ENCODE data around the gene KCTD18.
A peak's percentile ranks its signal among the peaks of the same experiment; 100 is the strongest.

KCTD18 gene

GRCh38 chr2:200490001-200490400, 19.9 kb downstream of the KCTD18 start:
- intact Hi-C loops (cut with DNase I), result no loop called here
- no peak for DNase-seq

- intact Hi-C loops (cut with DNase I), result no loop called here
- DNase-seq, result no peak
These were observed 21.7 kb downstream of the KCTD18 start for GRCh38 chr2:200488169-200488568.

GRCh38 chr2:200486529-200486928, 23.3 kb downstream of the KCTD18 start:
- DNase-seq, result no peak
- intact Hi-C loops (cut with DNase I), result no loop called here

GRCh38 chr2:200484934-200485333, 24.9 kb downstream of the KCTD18 start:
- no peak for DNase-seq
- intact Hi-C loops (cut with DNase I), result no loop called here

GRCh38 chr2:200483729-200484198, 26.1 kb downstream of the KCTD18 start:
- intact Hi-C loops (cut with DNase I), result no loop called here
- no peak for DNase-seq

GRCh38 chr2:200482194-200482593, 27.7 kb downstream of the KCTD18 start:
- no peak for DNase-seq
- intact Hi-C loops (cut with DNase I), result no loop called here

GRCh38 chr2:200479692-200480265, 30.1 kb downstream of the KCTD18 start:
- intact Hi-C loops (cut with DNase I), result no loop called here
- DNase-seq, result no peak

- peak in 7 of 10 donors; percentile 33 to 89 (median 58) for DNase-seq
- intact Hi-C loops (cut with DNase I), result no loop called here
These were observed 32.2 kb downstream of the KCTD18 start for GRCh38 chr2:200477667-200478131.

GRCh38 chr2:200476836-200477235, 33.0 kb downstream of the KCTD18 start:
- intact Hi-C loops (cut with DNase I), result no loop called here
- peak in 2 of 10 donors; percentile 60 to 87 for DNase-seq

GRCh38 chr2:200475795-200476194, 34.1 kb downstream of the KCTD18 start:
- no peak for DNase-seq
- intact Hi-C loops (cut with DNase I), result no loop called here

GRCh38 chr2:200472853-200473464, 36.9 kb downstream of the KCTD18 start:
- intact Hi-C loops (cut with DNase I), result no loop called here
- peak in 2 of 10 donors; percentile 59 to 67 for DNase-seq

GRCh38 chr2:200471928-200472645, 37.8 kb downstream of the KCTD18 start:
- intact Hi-C loops (cut with DNase I), result loop anchor here (2.0 kb wide), 1 partner anchor 165 kb away; the partner anchor contains the start of gene SPATS2L
- DNase-seq, result no peak

GRCh38 chr2:200471324-200471848, 38.5 kb downstream of the KCTD18 start:
- peak in 7 of 10 donors; percentile 32 to 88 (median 57) for DNase-seq
- intact Hi-C loops (cut with DNase I), result loop anchor here (2.0 kb wide), 1 partner anchor 165 kb away; the partner anchor contains the start of gene SPATS2L

GRCh38 chr2:200470230-200470629, 39.6 kb downstream of the KCTD18 start:
- intact Hi-C loops (cut with DNase I), result loop anchor here (2.0 kb wide), 1 partner anchor 163 kb away; the partner anchor contains the start of gene SPATS2L
- peak in 8 of 10 donors; percentile 36 to 92 (median 56) for DNase-seq

- peak in 7 of 10 donors; percentile 46 to 88 (median 60) for DNase-seq
- intact Hi-C loops (cut with DNase I), result loop anchor here (2.0 kb wide), 1 partner anchor 163 kb away; the partner anchor contains the start of gene SPATS2L
These were observed 40.1 kb downstream of the KCTD18 start for GRCh38 chr2:200469708-200470211.

- no peak for DNase-seq
- intact Hi-C loops (cut with DNase I), result no loop called here
These were observed 41.8 kb downstream of the KCTD18 start for GRCh38 chr2:200467806-200468681.

GRCh38 chr2:200466425-200467418, 43.1 kb downstream of the KCTD18 start:
- intact Hi-C loops (cut with DNase I), result no loop called here
- no peak for DNase-seq

- no peak for DNase-seq
- intact Hi-C loops (cut with DNase I), result no loop called here
These were observed 46.4 kb downstream of the KCTD18 start for GRCh38 chr2:200463452-200463851.

Data from posterior cingulate gyrus (tissue), 11 donors.